ENCODE measurements around the gene KMT5C. TPM values are rescaled to one million over a fixed set of nuclear protein-coding genes. Genes with fewer than 3 reads are reported as not detected.

The KMT5C gene
- total and polyA plus RNA-seq, 7 donors, result 1.8 to 5.7 (median 3.9) TPM

DNA sequence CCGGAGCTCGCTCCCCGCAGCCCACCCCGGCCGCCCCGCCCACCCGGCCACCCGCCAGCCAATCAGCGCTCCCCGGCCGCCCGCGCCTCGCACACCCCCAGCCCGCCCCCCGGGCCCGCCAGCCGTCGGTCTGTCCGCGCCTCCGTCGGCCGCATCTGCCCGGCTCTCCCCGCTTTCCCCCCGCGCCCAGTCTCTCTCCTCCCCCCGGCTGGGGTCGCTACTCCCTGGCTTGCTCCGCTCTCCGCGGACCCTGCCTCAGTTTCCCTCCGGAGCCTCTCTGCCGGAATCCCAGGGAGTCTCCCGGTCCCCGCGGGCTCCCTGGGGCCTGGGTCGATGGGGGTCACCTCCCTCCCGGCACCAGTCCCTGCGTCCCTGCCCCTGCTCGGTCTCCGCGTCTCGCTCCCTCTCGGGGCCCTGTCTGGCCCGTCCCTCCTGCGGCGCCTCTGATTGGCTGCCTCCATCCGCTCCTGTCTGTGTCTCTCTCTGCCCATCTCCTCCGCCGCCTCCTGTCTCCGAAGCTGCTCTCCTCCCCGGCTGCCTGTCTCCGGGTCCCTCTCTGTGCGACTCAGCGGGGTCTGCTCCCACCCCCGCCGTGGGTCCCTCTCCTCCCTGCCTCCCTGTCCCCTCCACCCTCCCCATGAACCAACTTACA is 30.1 kb downstream of the KMT5C start:
- intact Hi-C loops (cut with DNase I), result no loop called here
- Histone ChIP-seq H3K9me3 (no peaks in the 10 kb centered on the region), H3K4me3 (peak overlapping the region; percentile 28), H3K36me3 (ENCODE audit: insufficient read depth in 1 of 2, low read depth in 1 of 2) (no peaks in the 10 kb centered on the region), H3K27ac (no peak overlapping the region), H3K4me1 (no peaks in the 10 kb centered on the region), H3K27me3 (ENCODE audit: insufficient read depth in 3 of 3, low read length in 2 of 3) (peaks cover 0 to 61% (median 33%) of the 10 kb centered on the region in 3 donors)
- ATAC-seq (no peak), DNase-seq (no peak)
- no peak for TF ChIP-seq CTCF (IDR thresholded peaks at IDR 0.05)
- WGBS, 3 donors, result 1 to 2% (median 1%) methylated on average over 21 to 59 of the region's 59 CpGs

GRCh38 chr19:55370305-55370988 is 30.8 kb downstream of the KMT5C start, which contains the start of gene IL11:
TSS of gene IL11 (minus strand) at chr19:55370463. CDS start at chr19:55370310, 153 bp downstream.
- DNase-seq, result no peak
- Histone ChIP-seq H3K4me3 (peak within 1 kb of the TSS; percentile 28), H3K36me3 (ENCODE audit: insufficient read depth in 1 of 2, low read depth in 1 of 2) (no peaks in the 10 kb centered on the region), H3K9me3 (no peaks in the 10 kb centered on the region), H3K27me3 (ENCODE audit: insufficient read depth in 3 of 3, low read length in 2 of 3) (peaks cover 0 to 63% (median 36%) of the 10 kb centered on the region in 3 donors), H3K27ac (no peak within 1 kb of the TSS), H3K4me1 (no peaks in the 10 kb centered on the region)
- intact Hi-C loops (cut with DNase I), result no loop called here
- WGBS, 3 donors, result 3 to 9% (median 8%) methylated on average over 22 to 32 of the region's 32 CpGs
- TF ChIP-seq CTCF (IDR thresholded peaks at IDR 0.05), result no peak
- no peak for ATAC-seq

DNA sequence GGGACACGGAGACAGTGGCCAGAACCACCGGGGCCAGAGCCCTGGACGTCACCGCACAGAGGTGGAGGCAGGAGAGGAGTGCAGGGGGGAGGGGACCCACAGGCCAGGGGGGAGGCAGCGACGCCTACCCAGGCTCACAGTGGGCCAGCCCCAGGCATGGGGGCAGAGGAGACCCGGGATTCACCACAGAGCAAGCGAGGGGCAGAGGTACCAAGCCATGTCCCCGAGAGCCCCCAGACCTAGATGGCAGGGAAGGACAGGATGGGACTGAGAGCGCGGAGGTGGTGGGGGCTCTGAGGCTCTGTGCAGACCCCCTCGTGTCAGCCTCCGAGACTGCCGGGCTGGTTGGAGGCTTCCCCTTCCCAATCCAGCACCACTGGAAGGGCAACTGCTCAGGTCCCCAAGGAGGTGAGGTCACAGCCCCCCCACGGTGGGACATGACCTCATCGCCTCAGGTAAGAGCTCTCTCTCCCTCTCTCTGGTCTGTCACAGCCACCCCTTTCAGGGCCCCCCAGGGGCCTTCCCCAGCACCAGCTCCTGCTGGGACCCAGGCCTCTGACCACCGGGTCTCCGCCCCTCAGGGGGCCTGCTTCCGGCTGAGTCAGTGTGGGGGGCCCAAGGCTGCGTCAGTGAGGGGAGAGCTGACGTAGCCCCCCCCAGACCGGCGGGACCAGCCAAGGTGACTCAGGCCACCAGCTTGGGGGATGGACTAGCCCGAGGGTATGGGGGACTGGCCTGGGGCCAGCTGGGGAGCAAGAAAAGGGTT is 32.8 kb downstream of the KMT5C start:
- DNase-seq (no peak), ATAC-seq (no peak)
- peaks cover 0 to 80% (median 45%) of the 10 kb centered on the region in 3 donors for H3K27me3 ChIP-seq (ENCODE audit: insufficient read depth in 3 of 3, low read length in 2 of 3)
- intact Hi-C loops (cut with DNase I), result no loop called here
- no peaks in the 10 kb centered on the region for H3K36me3 ChIP-seq (ENCODE audit: insufficient read depth in 1 of 2, low read depth in 1 of 2)
- 35 to 42% (median 36%) methylated on average over 20 to 24 of the region's 24 CpGs for WGBS, 3 donors
- H3K4me1 ChIP-seq, result no peaks in the 10 kb centered on the region
- H3K4me3 ChIP-seq, result no peak overlapping the region
- TF ChIP-seq CTCF (IDR thresholded peaks at IDR 0.05), result no peak
- no peaks in the 10 kb centered on the region for H3K9me3 ChIP-seq
- no peak overlapping the region for H3K27ac ChIP-seq

DNA sequence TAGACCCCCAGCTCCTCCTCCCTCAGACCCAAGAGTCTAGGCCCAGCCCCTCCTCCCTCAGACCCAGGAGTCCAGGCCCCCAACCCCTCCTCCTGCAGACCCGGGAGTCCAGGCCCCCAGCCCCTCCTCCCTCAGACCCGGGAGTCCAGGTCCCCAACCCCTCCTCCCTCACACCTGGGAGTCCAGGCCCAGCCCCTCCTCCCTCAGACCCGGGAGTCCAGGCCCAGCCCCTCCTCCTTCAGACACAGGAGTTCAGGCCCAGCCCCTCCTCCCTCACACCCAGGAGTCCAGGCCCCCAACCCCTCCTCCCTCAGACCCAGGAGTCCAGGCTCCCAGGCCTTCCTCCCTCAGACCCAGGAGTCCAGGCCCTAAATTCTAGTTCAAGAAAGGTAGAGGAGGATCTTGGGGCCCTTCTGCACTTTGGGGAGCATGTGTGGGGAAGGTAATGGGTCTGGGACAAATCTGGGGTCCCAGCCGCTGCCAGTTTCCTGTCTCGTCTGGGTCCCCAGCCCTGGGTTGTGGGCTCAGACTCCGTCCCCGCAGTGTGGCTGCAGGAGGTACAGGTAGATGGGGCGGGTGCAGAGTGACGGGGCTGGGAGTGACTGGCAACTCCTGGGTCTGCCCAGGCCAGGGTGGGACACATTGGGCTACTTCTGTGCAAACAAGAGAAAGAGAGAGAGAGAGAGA is 33.8 kb downstream of the KMT5C start:
- Histone ChIP-seq H3K36me3 (ENCODE audit: insufficient read depth in 1 of 2, low read depth in 1 of 2) (no peaks in the 10 kb centered on the region), H3K9me3 (no peaks in the 10 kb centered on the region), H3K4me3 (no peak overlapping the region), H3K4me1 (no peaks in the 10 kb centered on the region), H3K27ac (no peak overlapping the region), H3K27me3 (ENCODE audit: insufficient read depth in 3 of 3, low read length in 2 of 3) (peaks cover 0 to 79% (median 40%) of the 10 kb centered on the region in 3 donors)
- intact Hi-C loops (cut with DNase I), result no loop called here
- TF ChIP-seq CTCF (IDR thresholded peaks at IDR 0.05), result no peak
- DNase-seq (no peak), ATAC-seq (no peak)
- WGBS, 3 donors, result 57 to 66% (median 64%) methylated on average over 8 to 9 of the region's 9 CpGs

Measured in psoas muscle (tissue), 8 donors.